GM12874 (cell line): ENCODE results near the gene TRABD2B.

ENCODE experiments used
- TF ChIP-seq, protein P1 (sequence below): IDR thresholded peaks from 2 replicates; pipeline ENCODE4 v1.5.1; 2011; ENCODE audit warnings: low read depth, mild to moderate bottlenecking, control low read depth, low read length, moderate library complexity; ENCODE audit not compliant: insufficient read depth

TRABD2B gene

GRCh38 chr1:47791879-47792608 lies 205.1 kb downstream of the TRABD2B start:
- TF ChIP-seq, protein P1, sequence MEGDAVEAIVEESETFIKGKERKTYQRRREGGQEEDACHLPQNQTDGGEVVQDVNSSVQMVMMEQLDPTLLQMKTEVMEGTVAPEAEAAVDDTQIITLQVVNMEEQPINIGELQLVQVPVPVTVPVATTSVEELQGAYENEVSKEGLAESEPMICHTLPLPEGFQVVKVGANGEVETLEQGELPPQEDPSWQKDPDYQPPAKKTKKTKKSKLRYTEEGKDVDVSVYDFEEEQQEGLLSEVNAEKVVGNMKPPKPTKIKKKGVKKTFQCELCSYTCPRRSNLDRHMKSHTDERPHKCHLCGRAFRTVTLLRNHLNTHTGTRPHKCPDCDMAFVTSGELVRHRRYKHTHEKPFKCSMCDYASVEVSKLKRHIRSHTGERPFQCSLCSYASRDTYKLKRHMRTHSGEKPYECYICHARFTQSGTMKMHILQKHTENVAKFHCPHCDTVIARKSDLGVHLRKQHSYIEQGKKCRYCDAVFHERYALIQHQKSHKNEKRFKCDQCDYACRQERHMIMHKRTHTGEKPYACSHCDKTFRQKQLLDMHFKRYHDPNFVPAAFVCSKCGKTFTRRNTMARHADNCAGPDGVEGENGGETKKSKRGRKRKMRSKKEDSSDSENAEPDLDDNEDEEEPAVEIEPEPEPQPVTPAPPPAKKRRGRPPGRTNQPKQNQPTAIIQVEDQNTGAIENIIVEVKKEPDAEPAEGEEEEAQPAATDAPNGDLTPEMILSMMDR: no peak

DNA sequence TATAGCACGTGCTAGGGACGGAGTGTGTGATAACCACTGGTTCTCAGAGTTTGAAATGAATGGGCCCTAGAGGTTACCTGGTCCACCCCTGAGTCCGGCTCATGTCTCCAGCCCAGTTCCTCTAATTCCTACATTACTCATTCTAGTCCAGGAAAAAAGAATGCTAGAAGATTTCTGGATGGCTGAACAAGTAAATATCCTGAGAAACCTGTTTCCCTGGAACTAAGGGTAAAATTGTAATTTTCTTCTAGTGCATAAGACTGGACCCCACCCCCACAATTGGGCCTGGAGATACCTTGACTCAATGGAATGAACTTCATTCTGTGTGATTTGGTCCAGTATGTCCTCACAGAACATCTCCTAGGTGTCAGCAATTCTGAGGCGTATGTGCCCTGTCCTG lies 208.4 kb downstream of the TRABD2B start:
- TF ChIP-seq, protein P1: no peak

DNA sequence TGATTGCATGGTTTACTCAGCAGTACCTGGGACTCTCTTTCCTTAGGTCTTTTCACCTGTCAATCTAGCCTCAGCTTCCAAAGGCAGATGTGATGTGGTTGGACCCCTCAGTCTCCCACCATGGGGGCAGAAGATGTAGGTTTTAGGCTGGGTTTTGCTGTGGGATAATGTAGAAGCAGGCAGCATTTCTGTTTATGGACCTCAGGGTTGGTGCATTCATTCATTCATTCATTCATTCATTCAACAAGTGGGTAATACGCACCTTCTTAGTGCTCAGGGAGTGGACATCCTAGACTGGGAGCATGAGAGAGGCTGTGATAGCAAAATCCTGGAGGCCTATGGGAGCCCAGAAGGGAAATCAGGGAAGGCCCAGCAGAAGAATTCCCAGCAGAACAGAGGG lies 209.6 kb downstream of the TRABD2B start:
- TF ChIP-seq, protein P1: no peak

DNA sequence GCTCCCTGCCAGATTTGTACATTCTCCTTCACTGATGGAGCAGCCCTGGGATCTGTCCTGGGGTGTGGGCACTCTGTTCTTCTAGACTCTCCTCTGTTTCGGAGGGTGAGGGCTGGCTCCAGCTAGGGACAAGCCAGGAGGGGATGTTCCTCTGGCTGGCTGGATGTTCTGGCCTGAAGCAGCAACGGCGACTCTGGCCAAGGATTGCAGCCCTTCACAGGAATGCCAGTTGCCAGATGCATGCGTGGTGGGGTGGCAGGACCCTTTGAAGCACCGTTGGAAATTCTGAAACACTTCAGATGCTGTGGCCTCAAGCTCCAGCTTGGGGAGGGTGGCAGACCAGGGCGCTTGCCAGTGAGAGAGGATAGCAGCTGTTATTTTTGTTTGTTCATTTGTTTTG lies 210.9 kb downstream of the TRABD2B start:
- TF ChIP-seq, protein P1: no peak

DNA sequence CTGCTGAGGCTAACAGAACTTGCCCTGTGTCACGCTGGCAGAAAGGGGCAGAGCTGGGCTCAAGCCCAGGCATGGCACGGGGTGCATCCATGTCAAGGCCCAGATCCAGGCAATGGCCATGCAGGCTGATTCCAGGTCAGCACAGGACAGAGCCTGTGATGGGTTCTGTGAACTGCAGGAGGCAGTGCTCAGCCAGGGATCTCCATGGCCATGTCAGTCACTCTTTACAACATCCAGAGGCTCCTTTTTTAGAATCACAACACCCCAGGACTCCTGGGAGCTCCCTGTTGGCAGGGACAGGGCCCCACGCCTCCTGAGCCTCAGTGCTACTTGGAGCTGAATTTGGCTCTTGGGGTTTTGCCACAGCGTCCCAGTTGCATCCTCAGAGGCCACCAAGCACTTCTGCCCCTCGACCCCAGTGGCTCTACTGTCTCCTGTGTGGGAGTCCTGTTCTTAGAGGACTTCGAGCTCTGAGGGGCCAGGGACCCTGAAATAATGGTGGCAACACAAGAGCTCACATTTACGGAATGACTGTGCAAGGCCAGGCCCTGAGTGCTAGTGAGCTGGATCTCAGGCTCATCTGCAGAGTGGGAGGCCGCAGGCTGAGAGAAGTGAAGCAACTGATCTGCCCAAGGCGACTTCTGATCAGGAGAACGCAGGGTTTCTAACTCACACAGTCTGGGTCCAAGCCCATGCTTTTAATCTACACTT lies 211.5 kb downstream of the TRABD2B start:
- TF ChIP-seq, protein P1: no peak

DNA sequence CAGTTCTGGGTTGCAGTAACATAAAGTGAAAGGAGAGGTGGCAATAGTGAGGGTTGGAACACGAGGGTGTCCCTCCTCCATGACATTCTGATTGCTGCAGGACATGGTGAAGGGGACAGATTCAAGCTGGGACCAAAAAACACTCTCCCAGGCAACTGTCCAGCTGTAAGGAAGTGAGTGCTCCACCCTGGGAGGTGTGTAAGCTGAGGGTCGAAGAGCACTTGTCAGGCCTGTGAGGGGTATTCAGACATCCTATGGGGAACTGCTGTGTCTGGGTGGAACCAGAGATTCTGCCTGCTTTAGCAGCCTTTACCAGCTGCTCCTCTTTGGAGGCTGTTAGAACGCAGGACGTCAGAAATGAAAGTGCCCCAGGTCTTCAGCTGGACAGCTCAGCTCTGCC lies 212.1 kb downstream of the TRABD2B start:
- TF ChIP-seq, protein P1: no peak

DNA sequence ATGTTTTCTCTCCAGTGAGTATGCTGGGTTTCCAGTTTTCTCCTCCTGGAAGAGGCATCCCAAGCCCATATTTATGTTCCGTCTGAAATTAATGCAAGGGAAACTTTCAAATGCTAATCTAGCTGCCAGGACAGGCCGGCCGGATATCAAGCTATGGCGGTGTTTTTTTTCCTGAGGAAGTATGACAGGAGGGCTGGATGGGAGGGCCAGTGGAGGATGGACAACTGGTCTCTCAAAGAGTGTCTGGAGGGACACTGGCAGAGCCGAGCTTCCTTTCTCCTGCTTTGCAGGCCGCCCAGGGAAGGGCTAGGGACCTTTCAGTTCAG lies 212.7 kb downstream of the TRABD2B start:
- TF ChIP-seq, protein P1: no peak
